ENCODE results near the gene ZMIZ1. TPM values are rescaled to one million over a fixed set of nuclear protein-coding genes. Genes with fewer than 3 reads are reported as not detected.
"Not testable (repeated sequence)": the region's sequence is repeated elsewhere in the genome, so short reads cannot be mapped to it uniquely, and the experiment has no call there.

ZMIZ1 gene
- total and polyA plus RNA-seq, 2 experiments from 2014 or later: 48.2 to 78.8 TPM

- H3K4me1 ChIP-seq (ENCODE audit: low read depth): no peaks in the 10 kb centered on the region
- TF ChIP-seq CTCF (IDR thresholded peaks at IDR 0.05; ENCODE audit: low read depth, low read length): no peak
- H3K9me3 ChIP-seq (ENCODE audit: low read depth): no peaks in the 10 kb centered on the region
- no peak overlapping the region for H3K27ac ChIP-seq
- H3K27me3 ChIP-seq: no peaks in the 10 kb centered on the region
- H3K4me3 ChIP-seq: no peak overlapping the region
- no peak for DNase-seq (ENCODE audit: low read depth in 1 of 2, low spot score in 1 of 2)
- H3K36me3 ChIP-seq: no peaks in the 10 kb centered on the region
Measured at GRCh38 chr10:79329529-79329928, 260.8 kb downstream of the ZMIZ1 start.

- no peak overlapping the region for H3K27ac ChIP-seq
Measured at GRCh38 chr10:79331226-79331625, 262.5 kb downstream of the ZMIZ1 start.

DNA sequence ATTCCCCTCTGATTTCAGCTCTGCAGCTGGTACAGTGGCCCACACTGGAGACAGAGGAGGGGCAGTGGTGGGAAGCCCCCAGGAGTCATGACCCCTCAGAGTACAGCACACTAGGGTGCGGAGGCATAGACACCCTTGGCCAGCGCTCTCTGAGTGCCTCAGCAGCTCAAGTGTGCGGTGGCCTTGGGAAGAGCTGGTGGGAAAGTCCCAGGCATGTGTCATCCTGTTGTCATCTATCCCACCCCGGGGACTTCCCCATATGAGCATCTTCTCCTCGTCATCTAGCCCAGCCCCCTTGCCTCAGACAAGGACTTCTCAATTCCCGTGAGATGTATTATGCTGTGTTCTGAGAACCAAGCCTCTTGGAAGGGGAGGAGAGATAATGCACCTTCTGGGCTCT is 262.9 kb downstream of the ZMIZ1 start:
- Histone ChIP-seq H3K27ac (no peak overlapping the region), H3K36me3 (no peaks in the 10 kb centered on the region), H3K4me3 (no peak overlapping the region), H3K9me3 (ENCODE audit: low read depth) (no peaks in the 10 kb centered on the region), H3K27me3 (no peaks in the 10 kb centered on the region), H3K4me1 (ENCODE audit: low read depth) (no peaks in the 10 kb centered on the region)
- peak in 1 of 2 donors; percentile 41 for DNase-seq (ENCODE audit: low read depth in 1 of 2, low spot score in 1 of 2)
- TF ChIP-seq CTCF (IDR thresholded peaks at IDR 0.05; ENCODE audit: low read depth, low read length): no peak

More at GRCh38 chr10:79331226-79331625, 262.5 kb downstream of the ZMIZ1 start:
- H3K36me3 ChIP-seq: no peaks in the 10 kb centered on the region
- H3K4me3 ChIP-seq: no peak overlapping the region
- no peaks in the 10 kb centered on the region for H3K27me3 ChIP-seq
- H3K9me3 ChIP-seq (ENCODE audit: low read depth): no peaks in the 10 kb centered on the region
- no peak for DNase-seq (ENCODE audit: low read depth in 1 of 2, low spot score in 1 of 2)
- no peaks in the 10 kb centered on the region for H3K4me1 ChIP-seq (ENCODE audit: low read depth)
- TF ChIP-seq CTCF (IDR thresholded peaks at IDR 0.05; ENCODE audit: low read depth, low read length): no peak

DNA sequence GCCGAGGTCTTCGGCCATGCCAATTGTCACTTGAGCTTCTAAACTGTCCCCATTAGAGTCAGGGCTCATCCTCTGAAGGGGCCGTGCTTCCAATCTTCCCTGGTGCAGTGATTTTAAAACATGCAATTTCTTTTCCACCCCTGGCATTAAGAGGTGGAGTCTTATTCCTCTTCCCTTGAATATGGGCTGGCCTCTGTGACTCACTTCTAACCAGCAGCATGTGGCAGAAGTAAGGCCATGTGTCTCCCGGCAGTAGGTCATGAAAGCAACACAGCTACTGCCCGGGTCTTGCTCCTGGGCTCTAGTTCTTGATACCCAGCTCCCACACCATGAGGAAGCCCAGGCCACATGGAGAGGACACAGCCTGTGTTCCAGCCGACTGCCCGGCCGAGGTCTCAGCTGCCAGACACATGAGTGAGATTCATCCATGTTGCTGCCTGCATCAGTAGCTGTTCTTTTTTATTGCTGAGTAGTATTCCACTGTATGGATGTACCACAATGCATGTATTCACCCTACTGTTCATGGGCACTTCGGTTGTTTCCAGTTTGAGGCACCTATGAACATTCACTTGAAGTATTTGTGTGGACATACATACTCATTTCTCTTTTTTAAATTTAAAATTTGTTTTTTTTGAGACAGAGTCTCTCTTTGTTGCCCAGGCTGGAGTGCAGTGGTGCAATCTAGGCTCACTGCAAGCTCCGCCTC is 264.0 kb downstream of the ZMIZ1 start:
- H3K36me3 ChIP-seq; H3K27me3 ChIP-seq; H3K4me3 ChIP-seq; H3K9me3 ChIP-seq (ENCODE audit: low read depth); H3K27ac ChIP-seq; H3K4me1 ChIP-seq (ENCODE audit: low read depth); DNase-seq (ENCODE audit: low read depth in 1 of 2, low spot score in 1 of 2): not testable (repeated sequence)

DNA sequence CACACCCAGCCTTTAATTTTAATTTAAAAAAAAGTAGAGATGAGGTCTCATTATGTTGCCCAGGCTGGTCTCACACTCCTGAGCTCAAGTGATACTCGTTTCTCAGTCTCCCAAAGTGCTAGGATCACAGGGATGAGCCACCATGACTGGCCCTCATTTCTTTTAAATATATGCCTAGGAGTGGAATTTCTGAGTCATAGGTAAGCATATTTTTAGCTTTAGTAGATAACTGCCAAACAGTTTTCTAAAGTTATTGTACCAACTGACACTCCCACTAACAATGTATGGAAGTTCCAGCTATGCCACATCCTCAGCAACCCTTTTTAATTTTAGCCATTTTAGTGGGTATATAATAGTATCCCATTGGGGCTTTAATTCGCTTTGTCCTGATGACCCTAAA is 264.7 kb downstream of the ZMIZ1 start:
- Histone ChIP-seq H3K27ac (no peak overlapping the region), H3K4me1 (ENCODE audit: low read depth) (no peaks in the 10 kb centered on the region), H3K27me3 (no peaks in the 10 kb centered on the region), H3K36me3 (no peaks in the 10 kb centered on the region), H3K9me3 (ENCODE audit: low read depth) (no peaks in the 10 kb centered on the region), H3K4me3 (no peak overlapping the region)
- no peak for TF ChIP-seq CTCF (IDR thresholded peaks at IDR 0.05; ENCODE audit: low read depth, low read length)
- DNase-seq (ENCODE audit: low read depth in 1 of 2, low spot score in 1 of 2): peak in 1 of 2 donors; percentile 21

- H3K4me1 ChIP-seq (ENCODE audit: low read depth): no peaks in the 10 kb centered on the region
- H3K27me3 ChIP-seq: no peaks in the 10 kb centered on the region
- TF ChIP-seq CTCF (IDR thresholded peaks at IDR 0.05; ENCODE audit: low read depth, low read length): no peak
- no peak overlapping the region for H3K4me3 ChIP-seq
- H3K9me3 ChIP-seq (ENCODE audit: low read depth): no peaks in the 10 kb centered on the region
- DNase-seq (ENCODE audit: low read depth in 1 of 2, low spot score in 1 of 2): no peak
- H3K27ac ChIP-seq: no peak overlapping the region
- no peaks in the 10 kb centered on the region for H3K36me3 ChIP-seq
Measured at GRCh38 chr10:79334573-79334972, 265.8 kb downstream of the ZMIZ1 start.

Measured in cardiac muscle cell (in vitro differentiated cells and primary cell).